Measurements from ENCODE around the gene ABCB6. TPM values are rescaled to one million over a fixed set of nuclear protein-coding genes. Genes with fewer than 3 reads are reported as not detected.

Gene ABCB6
- total and polyA plus RNA-seq, 2 of the 8 experiments (the other 6 are each of a cell fraction or from before 2014, with no cell fraction given) = 44.9 to 50.6 TPM

DNA sequence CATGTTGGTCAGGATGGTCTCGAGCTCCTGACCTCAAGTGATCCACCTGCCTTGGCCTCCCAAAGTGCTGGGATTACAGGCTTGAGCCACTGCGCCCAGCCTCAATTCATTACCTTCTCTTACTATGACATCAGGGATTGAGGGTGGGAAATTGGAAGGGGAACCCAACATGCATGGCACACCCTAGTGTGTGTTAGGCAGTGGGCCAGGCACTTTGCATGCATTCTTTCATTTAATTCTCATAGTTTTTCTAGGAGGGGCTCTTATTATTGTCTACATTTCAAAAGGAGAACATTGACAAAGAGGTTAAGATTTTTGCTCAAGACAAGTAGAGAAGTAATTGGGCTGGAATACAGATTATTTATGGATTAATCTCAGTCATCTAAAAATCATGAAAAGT, 49.5 kb upstream of the ABCB6 start:
- no peaks in the 10 kb centered on the region for H3K36me3 ChIP-seq (ENCODE audit: control insufficient read depth in 2 of 4, insufficient read depth in 4 of 4, low read length in 3 of 4)
- DNase-seq (ENCODE audit: low read depth in 1 of 2, low spot score in 2 of 2) (no peak), FAIRE-seq (no peak)
- H3K9ac ChIP-seq (replicated peaks in 1 of 4; ENCODE audit: extremely low read depth in 1 of 4, low read depth in 3 of 4, low read length in 3 of 4) = no peak overlapping the region
- H3K4ac ChIP-seq (replicated peaks; ENCODE audit: insufficient read length, low read depth, low read length) = no peak overlapping the region
- no peaks in the 10 kb centered on the region for H3K79me2 ChIP-seq (ENCODE audit: control insufficient read depth in 1 of 2, insufficient read depth in 2 of 2, low read length in 2 of 2)
- no peak overlapping the region for H4K8ac ChIP-seq (ENCODE audit: extremely low read depth, insufficient read depth, low read length)
- no peaks in the 10 kb centered on the region for H3K79me1 ChIP-seq (ENCODE audit: low read depth, low read length)
- WGBS, 2 experiments (ENCODE audit: extremely low coverage in 1 of 2, insufficient coverage in 1 of 2, insufficient read length in 1 of 2, insufficient replicate concordance in 2 of 2, low coverage in 1 of 2, low lambda C conversion rate in 2 of 2, missing lambda C conversion rate in 1 of 2) = 80% methylated on average over 2 of the region's 2 CpGs; no CpG with 5 or more reads in 1 of the 2 experiments
- H4K20me1 ChIP-seq (replicated peaks in 1 of 2; ENCODE audit: control insufficient read depth in 1 of 2, insufficient read depth in 2 of 2, low read length in 2 of 2) = no peaks in the 10 kb centered on the region
- ChIA-PET CTCF (ENCODE audit: partially characterized antibody) (interaction anchor here (1.0 to 4.9 kb wide), 3 partner anchors 9 to 39 kb away, joined by 3 to 25 read pairs (median 6); partner anchors contain the start of genes ANKZF1, ATG9A and DNAJB2), POLR2A (ENCODE audit: partially characterized antibody) (no interaction called here)
- H3K56ac ChIP-seq (replicated peaks; ENCODE audit: insufficient read length, low read depth, low read length) = no peak overlapping the region
- H3K9me3 ChIP-seq (ENCODE audit: insufficient read depth in 2 of 2, low read depth in 1 of 2, low read length in 1 of 2) = no peaks in the 10 kb centered on the region
- H3K4me1 ChIP-seq (replicated peaks in 1 of 4; ENCODE audit: control insufficient read depth in 3 of 4, insufficient read depth in 4 of 4, low read length in 3 of 4) = no peaks in the 10 kb centered on the region
- H3K27ac ChIP-seq (ENCODE audit: low read depth, low read length) = no peak overlapping the region
- no peak overlapping the region for H3K4me3 ChIP-seq (ENCODE audit: extremely low read depth in 1 of 4, insufficient read depth in 2 of 4, low read depth in 3 of 4, low read length in 4 of 4)
- no peaks in the 10 kb centered on the region for H3K23me2 ChIP-seq (ENCODE audit: low read depth, low read length)
- H3K27me3 ChIP-seq (replicated peaks in 1 of 4; ENCODE audit: control insufficient read depth in 3 of 4, extremely low read depth in 1 of 4, insufficient read depth in 3 of 4, low read length in 3 of 4) = peaks cover 0 to 3% (median 0%) of the 10 kb centered on the region in 4 experiments; a peak in 2 of 7 replicates
- H3K18ac ChIP-seq (ENCODE audit: extremely low read depth, low read length) = no peak overlapping the region
- H2BK20ac ChIP-seq (ENCODE audit: low read length) = no peak overlapping the region
- H2BK12ac ChIP-seq (ENCODE audit: low read depth, low read length) = no peak overlapping the region
- H3K14ac ChIP-seq (ENCODE audit: insufficient read length) = no peak overlapping the region
- no peak for TF ChIP-seq YY1 (IDR thresholded peaks at IDR 0.05; ENCODE audit: low read depth, low read length)
- TF ChIP-seq ZNF274 (IDR thresholded peaks at IDR 0.05; ENCODE audit: borderline replicate concordance, extremely low read depth, low read length) = no peak
- TF ChIP-seq CHD2 (IDR thresholded peaks at IDR 0.05; ENCODE audit: low read length) = no peak
- no peak for TF ChIP-seq POLR2A (IDR thresholded peaks at IDR 0.05; ENCODE audit: control extremely low read depth in 1 of 2, low read depth in 2 of 2, low read length in 2 of 2)
- TF ChIP-seq USF2 (IDR thresholded peaks at IDR 0.05; ENCODE audit: low read length) = no peak
- no peak for TF ChIP-seq CBX5 (IDR thresholded peaks at IDR 0.05; ENCODE audit: low read depth, low read length)
- H2BK5ac ChIP-seq (ENCODE audit: low read depth, low read length) = no peak overlapping the region
- H2AFZ ChIP-seq (ENCODE audit: low read length) = no peak overlapping the region
- no peak overlapping the region for H2BK15ac ChIP-seq (ENCODE audit: low read length)
- no peak overlapping the region for H2AK5ac ChIP-seq (ENCODE audit: low read depth, low read length)
- no peak overlapping the region for H2BK120ac ChIP-seq (replicated peaks; ENCODE audit: low read depth, low read length)
- H4K5ac ChIP-seq (ENCODE audit: insufficient read length, low read depth, low read length) = no peak overlapping the region
- no peak overlapping the region for H3K23ac ChIP-seq (ENCODE audit: insufficient read length)
- H4K91ac ChIP-seq (replicated peaks; ENCODE audit: insufficient read length, low read length) = no peak overlapping the region
- no peak overlapping the region for H3K4me2 ChIP-seq (ENCODE audit: insufficient read depth in 1 of 2, low read depth in 2 of 2, low read length in 2 of 2)

Measured in H1 (cell line).